Trophoblast cell (in vitro differentiated cells and primary cell): ENCODE data around the gene SMO.
A peak's percentile ranks its signal among the peaks of the same experiment; 100 is the strongest.

Experiments
- DNase-seq, 2 donors: peaks; one replicate each; pipeline ENCODE4 v3.0.0-alpha.2; 2016
- H2AFZ ChIP-seq: 2 replicates; pipeline ENCODE4 v1.6.1; 2013; ENCODE audit warnings: low read length, moderate library complexity, mild to moderate bottlenecking; ENCODE audit not compliant: insufficient read depth, poor library complexity
- H2AK5ac ChIP-seq: 2 replicates; pipeline ENCODE4 v1.6.1; 2013; ENCODE audit warnings: mild to moderate bottlenecking, low read length
- H2BK120ac ChIP-seq: 2 replicates; pipeline ENCODE4 v1.6.1; 2013; ENCODE audit warnings: low read length, mild to moderate bottlenecking, moderate library complexity; ENCODE audit not compliant: insufficient read depth, poor library complexity
- H2BK12ac ChIP-seq: 2 replicates; pipeline ENCODE4 v1.6.1; 2013; ENCODE audit warnings: mild to moderate bottlenecking, low read length, moderate library complexity
- H2BK5ac ChIP-seq: 2 replicates; pipeline ENCODE4 v1.6.1; 2013; ENCODE audit warnings: low read length, low read depth, moderate library complexity, mild to moderate bottlenecking; ENCODE audit not compliant: poor library complexity
- H3K14ac ChIP-seq: 2 replicates; pipeline ENCODE4 v1.6.1; 2013; ENCODE audit warnings: mild to moderate bottlenecking, low read length
- H3K18ac ChIP-seq: 2 replicates; pipeline ENCODE4 v1.6.1; 2013; ENCODE audit warnings: mild to moderate bottlenecking, low read length
- H3K23ac ChIP-seq: 2 replicates; pipeline ENCODE4 v1.6.1; 2013; ENCODE audit warnings: low read length
- H3K27ac ChIP-seq: 2 replicates; pipeline ENCODE4 v1.5.1; 2013; ENCODE audit warnings: low read depth, mild to moderate bottlenecking, inconsistent platforms, low read length, moderate library complexity
- H3K27me3 ChIP-seq: 2 replicates; pipeline ENCODE4 v1.6.1; 2013; ENCODE audit warnings: inconsistent platforms, mild to moderate bottlenecking, low read length, moderate library complexity; ENCODE audit not compliant: insufficient read depth
- H3K36me3 ChIP-seq, 2 experiments: 1 replicate in 1 of 2; 2 replicates in 1 of 2; pipeline ENCODE4 v1.6.1; 2013; ENCODE audit warnings: low read length in 2 of 2, mild to moderate bottlenecking in 2 of 2, moderate library complexity in 1 of 2; ENCODE audit not compliant: insufficient read depth in 2 of 2, control insufficient read depth in 1 of 2
- H3K4ac ChIP-seq: 2 replicates; pipeline ENCODE4 v1.6.1; 2013; ENCODE audit warnings: low read depth, mild to moderate bottlenecking, low read length, moderate library complexity
- H3K4me1 ChIP-seq, 2 experiments: 1 replicate in 1 of 2; 2 replicates in 1 of 2; pipeline ENCODE4 v1.6.1; 2013; ENCODE audit warnings: low read length in 2 of 2, mild to moderate bottlenecking in 2 of 2, moderate library complexity in 1 of 2; ENCODE audit not compliant: insufficient read depth in 2 of 2, control insufficient read depth in 1 of 2
- H3K4me2 ChIP-seq: 2 replicates; pipeline ENCODE4 v1.6.1; 2013; ENCODE audit warnings: inconsistent platforms, mild to moderate bottlenecking, low read length, moderate library complexity
- H3K4me3 ChIP-seq: 2 replicates; pipeline ENCODE4 v1.5.1; 2013; ENCODE audit warnings: mild to moderate bottlenecking, low read depth, low read length, inconsistent platforms
- H3K79me1 ChIP-seq: one replicate; pipeline ENCODE4 v1.6.1; 2013; ENCODE audit warnings: low read length
- H3K79me2 ChIP-seq: 2 replicates; pipeline ENCODE4 v1.6.1; 2013; ENCODE audit warnings: low read length, mild to moderate bottlenecking; ENCODE audit not compliant: control insufficient read depth, insufficient read depth, poor library complexity
- H3K9ac ChIP-seq: 2 replicates; pipeline ENCODE4 v1.6.1; 2013; ENCODE audit warnings: mild to moderate bottlenecking, low read length
- H3K9me3 ChIP-seq: 2 replicates; pipeline ENCODE4 v1.6.1; 2013; ENCODE audit warnings: low read depth, mild to moderate bottlenecking, control low read depth, inconsistent platforms, low read length; ENCODE audit not compliant: insufficient read depth
- H4K12ac ChIP-seq: 2 replicates; pipeline ENCODE4 v1.6.1; 2013; ENCODE audit warnings: low read depth, mild to moderate bottlenecking, low read length, moderate library complexity
- H4K8ac ChIP-seq: 2 replicates; pipeline ENCODE4 v1.6.1; 2013; ENCODE audit warnings: low read depth, mild to moderate bottlenecking, low read length, moderate library complexity
- H4K91ac ChIP-seq: one replicate; pipeline ENCODE4 v1.6.1; 2013; ENCODE audit warnings: low read depth, mild to moderate bottlenecking, low read length, moderate library complexity
- WGBS: extraction: QIAGEN DNeasy Blood & Tissue Kit; methylation state at CpG from one replicate; pipeline ENCODE4 v1.1.7; 2013; ENCODE audit warnings: missing lambda C conversion rate; ENCODE audit not compliant: insufficient read length, insufficient coverage; ENCODE audit errors: extremely low coverage; 5-methylcytosine and 5-hydroxymethylcytosine counted together

The SMO gene

GRCh38 chr7:129146237-129146979 lies 42.0 kb upstream of the SMO start:
- Histone ChIP-seq H3K4me2 (no peak overlapping the region), H3K27me3 (no peaks in the 10 kb centered on the region), H4K91ac (no peak overlapping the region), H3K14ac (no peak overlapping the region), H3K4ac (no peak overlapping the region), H3K79me2 (no peaks in the 10 kb centered on the region), H2BK12ac (no peak overlapping the region), H3K9ac (no peak overlapping the region), H2BK5ac (no peak overlapping the region), H3K23ac (no peak overlapping the region), H3K79me1 (no peaks in the 10 kb centered on the region), H3K9me3 (no peaks in the 10 kb centered on the region), H3K18ac (no peak overlapping the region), H3K4me1 (peaks cover 7% of the 10 kb centered on the region in 2 experiments), H4K12ac (no peak overlapping the region), H2AFZ (no peak overlapping the region), H2BK120ac (no peak overlapping the region), H3K4me3 (no peak overlapping the region), H2AK5ac (no peak overlapping the region), H3K36me3 (no peaks in the 10 kb centered on the region), H4K8ac (no peak overlapping the region), H3K27ac (no peak overlapping the region)
- WGBS = no CpG with 5 or more reads among the region's 8 CpGs
- peak in 1 of 2 donors; percentile 4 for DNase-seq

- H3K9me3 ChIP-seq = peaks cover 1% of the 10 kb centered on the region
- no peak overlapping the region for H4K91ac ChIP-seq
- no peaks in the 10 kb centered on the region for H3K79me2 ChIP-seq
- H3K14ac ChIP-seq = no peak overlapping the region
- no peaks in the 10 kb centered on the region for H3K79me1 ChIP-seq
- H3K4me3 ChIP-seq = no peak overlapping the region
- H3K23ac ChIP-seq = no peak overlapping the region
- no peak overlapping the region for H3K4me2 ChIP-seq
- H3K9ac ChIP-seq = no peak overlapping the region
- H3K27ac ChIP-seq = no peak overlapping the region
- no peak overlapping the region for H2AK5ac ChIP-seq
- H3K4me1 ChIP-seq = peaks cover 7% of the 10 kb centered on the region in 2 experiments
- H3K36me3 ChIP-seq = no peaks in the 10 kb centered on the region
- H3K4ac ChIP-seq = no peak overlapping the region
- H4K8ac ChIP-seq = no peak overlapping the region
- H3K18ac ChIP-seq = no peak overlapping the region
- no peak overlapping the region for H2BK5ac ChIP-seq
- H3K27me3 ChIP-seq = no peaks in the 10 kb centered on the region
- no peak overlapping the region for H4K12ac ChIP-seq
- no peak overlapping the region for H2BK120ac ChIP-seq
- no peak overlapping the region for H2AFZ ChIP-seq
- no CpG with 5 or more reads among the region's 3 CpGs for WGBS
- DNase-seq = peak in 1 of 2 donors; percentile 11
- no peak overlapping the region for H2BK12ac ChIP-seq
These were observed 40.7 kb upstream of the SMO start for GRCh38 chr7:129147731-129148130.

- WGBS = no CpG with 5 or more reads among the region's 8 CpGs
- Histone ChIP-seq H3K27ac (no peak overlapping the region), H4K91ac (no peak overlapping the region), H3K4me1 (peaks cover 4 to 5% of the 10 kb centered on the region in 2 experiments), H3K4me2 (no peak overlapping the region), H2BK12ac (no peak overlapping the region), H3K18ac (no peak overlapping the region), H3K14ac (no peak overlapping the region), H3K23ac (no peak overlapping the region), H3K9me3 (peaks cover 1% of the 10 kb centered on the region), H3K79me2 (no peaks in the 10 kb centered on the region), H2BK120ac (no peak overlapping the region), H3K79me1 (no peaks in the 10 kb centered on the region), H2BK5ac (no peak overlapping the region), H4K12ac (no peak overlapping the region), H3K36me3 (no peaks in the 10 kb centered on the region), H3K27me3 (no peaks in the 10 kb centered on the region), H2AK5ac (no peak overlapping the region), H3K4me3 (no peak overlapping the region), H4K8ac (no peak overlapping the region), H3K9ac (no peak overlapping the region), H2AFZ (no peak overlapping the region), H3K4ac (no peak overlapping the region)
- DNase-seq = no peak
These were observed 38.9 kb upstream of the SMO start for GRCh38 chr7:129149511-129149910.

GRCh38 chr7:129150199-129150996 lies 38.0 kb upstream of the SMO start:
- Histone ChIP-seq H3K9me3 (peaks cover 1% of the 10 kb centered on the region), H2BK5ac (no peak overlapping the region), H3K18ac (no peak overlapping the region), H3K79me1 (no peaks in the 10 kb centered on the region), H4K8ac (no peak overlapping the region), H3K4me3 (no peak overlapping the region), H2BK12ac (no peak overlapping the region), H3K9ac (no peak overlapping the region), H3K27ac (no peak overlapping the region), H4K91ac (no peak overlapping the region), H3K14ac (no peak overlapping the region), H2AK5ac (no peak overlapping the region), H3K36me3 (no peaks in the 10 kb centered on the region), H2AFZ (no peak overlapping the region), H3K23ac (no peak overlapping the region), H3K4me1 (no peaks in the 10 kb centered on the region), H4K12ac (no peak overlapping the region), H3K4ac (no peak overlapping the region), H2BK120ac (no peak overlapping the region), H3K4me2 (no peak overlapping the region), H3K27me3 (no peaks in the 10 kb centered on the region), H3K79me2 (no peaks in the 10 kb centered on the region)
- DNase-seq = no peak
- WGBS = no CpG with 5 or more reads among the region's 8 CpGs
